Endothelial cell (in vitro differentiated cells): ENCODE results near the gene SELENBP1. TPM values are rescaled to one million over a fixed set of nuclear protein-coding genes. Genes with fewer than 3 reads are reported as not detected.
"Not testable (repeated sequence)": the region's sequence is repeated elsewhere in the genome, so short reads cannot be mapped to it uniquely, and the experiment has no call there.

Source experiments
- DNase-seq: peaks from one replicate; pipeline ENCODE4 v3.0.0; 2021; ENCODE audit warnings: low spot score
- H3K27ac Mint-ChIP-seq: one replicate; pipeline ENCODE4 v1.8.0; 2021; ENCODE audit warnings: mixed read lengths, inconsistent platforms; ENCODE audit not compliant: unreplicated experiment
- H3K27me3 Mint-ChIP-seq: one replicate; pipeline ENCODE4 v1.8.0; 2021; ENCODE audit warnings: mild to moderate bottlenecking, moderate library complexity, mixed read lengths, inconsistent platforms; ENCODE audit not compliant: unreplicated experiment
- H3K36me3 Mint-ChIP-seq: one replicate; pipeline ENCODE4 v1.8.0; 2021; ENCODE audit warnings: mild to moderate bottlenecking, low read depth, mixed read lengths, inconsistent platforms; ENCODE audit not compliant: unreplicated experiment
- H3K4me1 Mint-ChIP-seq: one replicate; pipeline ENCODE4 v1.8.0; 2021; ENCODE audit warnings: mild to moderate bottlenecking, mixed read lengths, inconsistent platforms; ENCODE audit not compliant: unreplicated experiment
- H3K4me3 Mint-ChIP-seq: one replicate; pipeline ENCODE4 v1.8.0; 2021; ENCODE audit warnings: mild to moderate bottlenecking, mixed read lengths, inconsistent platforms; ENCODE audit not compliant: unreplicated experiment
- H3K9me3 Mint-ChIP-seq: one replicate; pipeline ENCODE4 v1.8.0; 2021; ENCODE audit warnings: mixed read lengths, inconsistent platforms; ENCODE audit not compliant: unreplicated experiment
- CTCF ChIP-seq: fragments of 200-600 bp; sonication (generic); IDR thresholded peaks from one replicate; pipeline ENCODE4 v1.5.0; 2021; ENCODE audit warnings: antibody characterized with exemption; ENCODE audit not compliant: unreplicated experiment
- total RNA-seq: library from RNA; stranded (reverse); fragmentation: NEBNext Ultra II Directional; extraction: Animal tissue kit (Norgen Biotek cat#: 25700); gene quantifications from one replicate; pipeline ENCODE4 v1.2.1, GENCODE V29; 2021; ENCODE audit not compliant: unreplicated experiment

The SELENBP1 gene
- total RNA-seq, 1 donor from 2014 or later, result 15.6 TPM

GRCh38 chr1:151362308-151363155, 10.0 kb downstream of the SELENBP1 start:
- no peak overlapping the region for H3K27ac Mint-ChIP-seq
- peaks cover 32% of the 10 kb centered on the region for H3K36me3 Mint-ChIP-seq
- H3K4me3 Mint-ChIP-seq, result peak overlapping the region; percentile 53
- no peak for DNase-seq
- H3K27me3 Mint-ChIP-seq, result peaks cover 15% of the 10 kb centered on the region
- peaks cover 13% of the 10 kb centered on the region for H3K9me3 Mint-ChIP-seq
- H3K4me1 Mint-ChIP-seq, result peaks cover 3% of the 10 kb centered on the region
- no peak for TF ChIP-seq CTCF

- Mint-ChIP-seq H3K4me3 (peak overlapping the region; percentile 19), H3K9me3 (peaks cover 13% of the 10 kb centered on the region), H3K4me1 (peaks cover 3% of the 10 kb centered on the region), H3K27me3 (peaks cover 12% of the 10 kb centered on the region), H3K27ac (peak overlapping the region; percentile 61), H3K36me3 (peaks cover 32% of the 10 kb centered on the region)
- no peak for TF ChIP-seq CTCF
- DNase-seq, result no peak
Observed at GRCh38 chr1:151361883-151362282, 10.6 kb downstream of the SELENBP1 start.

GRCh38 chr1:151356696-151357095, 15.8 kb downstream of the SELENBP1 start:
- Mint-ChIP-seq H3K9me3 (peaks cover 6% of the 10 kb centered on the region), H3K4me1 (no peaks in the 10 kb centered on the region), H3K27me3 (peaks cover 8% of the 10 kb centered on the region), H3K36me3 (peaks cover 13% of the 10 kb centered on the region), H3K27ac (no peak overlapping the region), H3K4me3 (no peak overlapping the region)
- no peak for DNase-seq
- no peak for TF ChIP-seq CTCF

- TF ChIP-seq CTCF, result no peak
- H3K36me3 Mint-ChIP-seq, result peaks cover 9% of the 10 kb centered on the region
- no peak overlapping the region for H3K4me3 Mint-ChIP-seq
- H3K9me3 Mint-ChIP-seq, result no peaks in the 10 kb centered on the region
- peaks cover 11% of the 10 kb centered on the region for H3K4me1 Mint-ChIP-seq
- no peak overlapping the region for H3K27ac Mint-ChIP-seq
- DNase-seq, result no peak
- H3K27me3 Mint-ChIP-seq, result peaks cover 8% of the 10 kb centered on the region
Observed at GRCh38 chr1:151352021-151352718, 20.3 kb downstream of the SELENBP1 start.

GRCh38 chr1:151350323-151350722, 22.2 kb downstream of the SELENBP1 start:
- peaks cover 15% of the 10 kb centered on the region for H3K27me3 Mint-ChIP-seq
- H3K4me3 Mint-ChIP-seq, DNase-seq, H3K27ac Mint-ChIP-seq, H3K9me3 Mint-ChIP-seq: not testable (repeated sequence)
- H3K4me1 Mint-ChIP-seq, result peaks cover 22% of the 10 kb centered on the region
- H3K36me3 Mint-ChIP-seq, result peaks cover 18% of the 10 kb centered on the region
